Thoracic aorta (tissue), 2 donors: ENCODE results near the gene KLHL26. TPM values are rescaled to one million over a fixed set of nuclear protein-coding genes. Genes with fewer than 3 reads are reported as not detected.

Source experiments
- ATAC-seq: fragments of 150-250 bp; one replicate; pipeline ENCODE4 v1.8.0; 2017; ENCODE audit warnings: low read depth; ENCODE audit not compliant: insufficient number of reproducible peaks, low FRiP score
- DNase-seq: peaks from one replicate; pipeline ENCODE4 v3.0.0-alpha.2; 2020; ENCODE audit warnings: low spot score
- H3K27ac ChIP-seq, 2 donors: fragments of 200-600 bp; sonication (generic); 1 replicate in 1 of 2; 2 replicates in 1 of 2; pipeline ENCODE4 v1.5.1; 2016; ENCODE audit warnings: mild to moderate bottlenecking in 2 of 2, moderate library complexity in 2 of 2
- H3K27me3 ChIP-seq: fragments of 200-600 bp; sonication (generic); replicated peaks from 2 replicates; pipeline ENCODE4 v1.6.0; 2016; ENCODE audit warnings: mild to moderate bottlenecking; ENCODE audit not compliant: insufficient read depth
- H3K36me3 ChIP-seq: fragments of 200-600 bp; sonication (generic); one replicate; pipeline ENCODE4 v1.5.1; 2016
- H3K4me1 ChIP-seq, 2 donors: fragments of 200-600 bp; sonication (generic); 1 replicate in 1 of 2; 2 replicates in 1 of 2; pipeline versions ENCODE4 v1.5.1 to v1.6.0; 2016; ENCODE audit warnings: low read depth in 2 of 2, mild to moderate bottlenecking in 1 of 2; ENCODE audit not compliant: control insufficient read depth in 1 of 2
- H3K4me3 ChIP-seq: fragments of 200-600 bp; sonication (generic); 2 replicates; pipeline ENCODE4 v1.5.1; 2016; ENCODE audit warnings: mild to moderate bottlenecking
- H3K9me3 ChIP-seq: fragments of 200-600 bp; sonication (generic); 2 replicates; pipeline ENCODE4 v1.5.1; 2016
- total RNA-seq, 2 donors: library from RNA; depleted of rRNA; stranded (reverse); fragments of >200 nt; gene quantifications; one replicate each; pipeline versions ENCODE4 v1.1.0 to v1.2.3, GENCODE V29; 2016
- TF ChIP-seq, protein P1 (sequence below): fragments of 200-600 bp; sonication (generic); IDR thresholded peaks from one replicate; pipeline ENCODE4 v1.5.1; 2019; ENCODE audit warnings: antibody characterized with exemption

KLHL26 gene
- total RNA-seq, 2 donors from 2014 or later: 11.2 to 24.5 TPM

DNA sequence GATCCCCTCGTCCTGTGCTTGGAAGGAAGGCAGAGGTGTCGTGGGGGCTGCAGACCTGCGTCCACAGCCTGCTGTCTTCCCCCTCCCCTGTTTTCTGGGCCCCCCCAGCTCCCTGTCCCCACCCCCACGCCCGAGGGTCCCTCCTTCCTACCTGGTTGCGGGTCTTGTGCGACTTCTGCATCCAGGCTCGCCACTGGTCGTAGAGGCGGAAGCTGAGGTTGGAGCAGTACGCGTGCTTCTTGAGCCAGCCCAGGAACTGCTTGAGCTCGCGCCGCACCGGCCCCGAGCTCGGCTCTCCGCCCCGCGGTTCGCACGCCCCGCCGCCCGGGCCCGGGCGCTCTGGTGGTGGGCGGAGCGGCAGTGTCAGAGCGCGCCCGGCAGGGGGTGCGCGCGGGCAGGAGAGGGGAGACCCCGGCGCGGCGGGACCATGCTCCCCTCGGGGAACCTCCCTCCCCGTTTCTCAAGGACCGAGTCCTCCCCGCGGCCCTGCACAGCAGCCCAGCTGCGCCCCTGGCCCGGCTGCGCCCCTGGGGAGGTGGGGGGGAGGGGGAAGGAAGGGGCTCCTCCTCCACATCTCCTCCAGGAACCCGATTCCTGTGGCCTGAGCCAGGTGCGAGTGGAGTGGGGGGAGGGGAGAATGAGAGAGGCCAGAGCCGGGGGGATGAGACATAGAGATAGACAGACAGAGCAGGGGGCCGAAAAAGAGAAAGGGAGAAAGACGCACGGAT is 42.6 kb upstream of the KLHL26 start:
- DNase-seq (no peak), ATAC-seq (no peak)
- H3K27ac ChIP-seq: peak overlapping the region in 1 of 2 donors; percentile 30

DNA sequence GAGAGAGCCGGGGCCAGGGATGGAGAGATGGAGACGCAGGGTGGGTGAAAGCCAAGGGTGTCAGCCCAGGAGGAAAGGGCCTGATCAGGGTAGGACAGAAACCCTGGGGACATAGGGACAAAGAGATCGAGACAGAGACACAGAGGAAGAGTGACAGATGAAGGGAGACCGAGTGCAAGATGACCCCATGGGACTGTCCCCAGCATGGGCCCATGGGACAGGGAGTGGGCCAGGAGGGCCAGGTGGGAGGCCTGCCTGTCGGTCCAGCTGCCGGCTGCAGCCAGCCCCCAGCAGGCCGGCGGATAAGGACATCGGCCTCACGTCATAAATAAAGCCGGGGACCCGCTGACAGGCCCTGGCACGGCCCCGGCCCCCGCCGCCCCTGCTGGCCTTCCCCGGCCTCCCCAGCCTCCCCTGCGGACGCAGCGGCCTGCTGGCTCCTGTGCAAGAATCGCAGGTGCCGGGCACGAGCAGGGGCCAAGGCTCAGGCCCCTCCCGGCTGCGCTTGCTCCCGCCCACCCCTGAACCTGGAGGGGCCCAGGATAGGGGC is 41.9 kb upstream of the KLHL26 start:
- peak overlapping the region; percentile 74 for H3K4me3 ChIP-seq
- no peak for DNase-seq
- H3K27me3 ChIP-seq: no peaks in the 10 kb centered on the region
- peaks cover 8% of the 10 kb centered on the region for H3K36me3 ChIP-seq
- no peak overlapping the region for H3K27ac ChIP-seq
- H3K4me1 ChIP-seq: peaks cover 12 to 19% of the 10 kb centered on the region in 2 donors
- no peak for ATAC-seq
- TF ChIP-seq, protein P1, sequence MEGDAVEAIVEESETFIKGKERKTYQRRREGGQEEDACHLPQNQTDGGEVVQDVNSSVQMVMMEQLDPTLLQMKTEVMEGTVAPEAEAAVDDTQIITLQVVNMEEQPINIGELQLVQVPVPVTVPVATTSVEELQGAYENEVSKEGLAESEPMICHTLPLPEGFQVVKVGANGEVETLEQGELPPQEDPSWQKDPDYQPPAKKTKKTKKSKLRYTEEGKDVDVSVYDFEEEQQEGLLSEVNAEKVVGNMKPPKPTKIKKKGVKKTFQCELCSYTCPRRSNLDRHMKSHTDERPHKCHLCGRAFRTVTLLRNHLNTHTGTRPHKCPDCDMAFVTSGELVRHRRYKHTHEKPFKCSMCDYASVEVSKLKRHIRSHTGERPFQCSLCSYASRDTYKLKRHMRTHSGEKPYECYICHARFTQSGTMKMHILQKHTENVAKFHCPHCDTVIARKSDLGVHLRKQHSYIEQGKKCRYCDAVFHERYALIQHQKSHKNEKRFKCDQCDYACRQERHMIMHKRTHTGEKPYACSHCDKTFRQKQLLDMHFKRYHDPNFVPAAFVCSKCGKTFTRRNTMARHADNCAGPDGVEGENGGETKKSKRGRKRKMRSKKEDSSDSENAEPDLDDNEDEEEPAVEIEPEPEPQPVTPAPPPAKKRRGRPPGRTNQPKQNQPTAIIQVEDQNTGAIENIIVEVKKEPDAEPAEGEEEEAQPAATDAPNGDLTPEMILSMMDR: no peak
- H3K9me3 ChIP-seq: no peaks in the 10 kb centered on the region

More for the DNA sequence above, 42.6 kb upstream of the KLHL26 start:
- no peaks in the 10 kb centered on the region for H3K27me3 ChIP-seq
- H3K4me1 ChIP-seq: peaks cover 19 to 25% of the 10 kb centered on the region in 2 donors
- TF ChIP-seq, protein P1: peak; percentile 92
- H3K36me3 ChIP-seq: peaks cover 8% of the 10 kb centered on the region
- no peaks in the 10 kb centered on the region for H3K9me3 ChIP-seq
- peak overlapping the region; percentile 74 for H3K4me3 ChIP-seq

DNA sequence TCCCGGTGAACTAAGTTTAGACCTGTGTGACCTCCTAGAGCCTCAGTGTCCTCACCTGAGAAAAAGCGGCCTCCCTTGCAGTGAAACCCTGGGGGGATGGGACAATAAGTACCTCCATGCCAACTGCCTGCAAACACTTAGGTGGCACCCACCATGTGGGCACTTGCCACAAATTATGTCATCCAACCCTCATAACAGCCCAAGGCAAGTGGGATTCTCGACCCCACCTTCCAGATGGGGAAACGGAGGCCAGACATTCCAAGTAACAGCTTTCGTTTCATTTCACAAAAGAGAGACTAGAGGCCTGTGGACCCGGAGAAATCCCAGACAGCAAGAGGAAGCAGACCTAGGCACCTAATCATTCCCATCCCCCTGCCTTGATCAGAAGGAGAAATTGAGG is 41.4 kb upstream of the KLHL26 start:
- no peaks in the 10 kb centered on the region for H3K9me3 ChIP-seq
- ATAC-seq: no peak
- no peak overlapping the region for H3K27ac ChIP-seq
- TF ChIP-seq, protein P1: no peak
- peaks cover 8 to 14% of the 10 kb centered on the region in 2 donors for H3K4me1 ChIP-seq
- peaks cover 7% of the 10 kb centered on the region for H3K36me3 ChIP-seq
- H3K4me3 ChIP-seq: no peak overlapping the region
- H3K27me3 ChIP-seq: no peaks in the 10 kb centered on the region
- DNase-seq: no peak

DNA sequence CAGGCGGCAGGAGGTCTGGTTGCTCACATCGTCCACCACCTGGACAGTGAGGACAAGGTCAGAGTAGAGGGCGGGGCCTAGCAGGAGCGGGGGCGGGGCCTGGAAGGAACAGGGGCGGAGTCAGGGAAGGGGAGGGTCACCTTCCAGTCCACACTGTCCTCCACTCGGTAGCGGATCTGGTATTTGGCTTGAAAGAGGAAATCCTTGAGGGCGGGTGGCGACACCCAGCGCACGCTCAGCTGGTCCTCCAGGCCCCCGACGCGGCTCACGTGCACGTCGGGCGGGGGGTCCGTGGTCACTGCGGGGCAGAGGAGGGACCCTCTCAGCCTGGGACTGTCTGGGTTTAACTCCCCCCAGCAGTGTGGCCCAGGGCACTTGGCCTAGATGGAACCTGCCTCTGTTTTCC is 40.1 kb upstream of the KLHL26 start:
- no peak for DNase-seq
- TF ChIP-seq, protein P1: no peak
- Histone ChIP-seq H3K9me3 (no peaks in the 10 kb centered on the region), H3K27me3 (no peaks in the 10 kb centered on the region), H3K4me1 (peaks cover 8 to 14% of the 10 kb centered on the region in 2 donors), H3K36me3 (no peaks in the 10 kb centered on the region), H3K27ac (no peak overlapping the region), H3K4me3 (no peak overlapping the region)
- no peak for ATAC-seq

DNA sequence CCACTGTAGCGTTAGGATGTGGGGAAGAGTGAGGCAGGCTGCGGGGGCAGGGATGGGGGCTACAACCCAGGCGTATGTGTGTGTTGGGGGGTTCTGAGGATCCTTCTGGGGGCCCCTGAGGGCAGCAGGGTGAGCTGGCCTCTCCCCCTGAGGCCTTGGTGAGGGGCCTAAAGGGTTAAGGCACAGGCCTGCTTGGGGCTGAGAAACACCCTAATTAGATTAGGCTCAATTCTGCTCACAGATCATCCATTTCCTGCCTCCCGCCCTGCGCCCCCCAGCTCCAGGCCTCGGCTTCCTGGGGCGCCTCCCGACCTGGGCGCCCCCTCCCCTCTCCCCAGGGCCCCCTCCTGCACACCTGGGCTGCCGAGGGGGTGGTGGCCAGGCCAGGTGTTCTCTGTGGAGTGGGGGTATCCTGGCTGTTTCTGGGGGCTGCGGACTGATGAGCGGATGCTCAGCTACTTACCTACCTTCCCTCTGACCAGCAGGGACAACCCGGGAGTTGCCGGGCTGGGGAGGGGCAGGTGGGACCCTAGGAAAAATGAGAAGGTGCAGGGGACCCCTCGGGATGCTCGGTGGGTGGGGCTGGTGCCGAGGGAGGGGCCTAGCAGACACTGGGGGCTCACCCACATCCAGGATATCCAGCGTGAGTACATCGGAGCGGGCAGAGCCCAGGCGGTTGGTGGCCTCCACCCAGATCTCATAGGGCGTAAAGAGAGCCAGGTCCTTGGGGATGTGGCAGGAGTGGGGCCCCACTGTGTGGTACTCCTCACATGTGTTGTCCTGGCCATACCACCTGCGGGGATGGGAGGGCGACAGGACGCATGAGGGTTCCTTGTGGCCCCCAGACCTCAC is 38.8 kb upstream of the KLHL26 start:
- ATAC-seq (no peak), DNase-seq (no peak)
- TF ChIP-seq, protein P1: no peak
- peaks cover 8 to 15% of the 10 kb centered on the region in 2 donors for H3K4me1 ChIP-seq
- no peaks in the 10 kb centered on the region for H3K9me3 ChIP-seq
- H3K4me3 ChIP-seq: no peak overlapping the region
- no peak overlapping the region for H3K27ac ChIP-seq
- H3K27me3 ChIP-seq: no peaks in the 10 kb centered on the region
- no peaks in the 10 kb centered on the region for H3K36me3 ChIP-seq
